GM19238 (cell line): Measurements from ENCODE around the gene DCP2.
A peak's percentile ranks its signal among the peaks of the same experiment; 100 is the strongest.
"Not testable (repeated sequence)": the region's sequence is repeated elsewhere in the genome, so short reads cannot be mapped to it uniquely, and the experiment has no call there.

ENCODE experiments used
- DNase-seq: peaks from one replicate; pipeline ENCODE4 v3.0.0; 2011; ENCODE audit warnings: low spot score; ENCODE audit not compliant: insufficient read length

The DCP2 gene

GRCh38 chr5:112976432-112977309 is at the start of gene DCP2:
DCP2 (plus strand) TSS chr5:112976798; CDS start chr5:112976934, 136 bp downstream.
- DNase-seq = peak; percentile 86

DNA sequence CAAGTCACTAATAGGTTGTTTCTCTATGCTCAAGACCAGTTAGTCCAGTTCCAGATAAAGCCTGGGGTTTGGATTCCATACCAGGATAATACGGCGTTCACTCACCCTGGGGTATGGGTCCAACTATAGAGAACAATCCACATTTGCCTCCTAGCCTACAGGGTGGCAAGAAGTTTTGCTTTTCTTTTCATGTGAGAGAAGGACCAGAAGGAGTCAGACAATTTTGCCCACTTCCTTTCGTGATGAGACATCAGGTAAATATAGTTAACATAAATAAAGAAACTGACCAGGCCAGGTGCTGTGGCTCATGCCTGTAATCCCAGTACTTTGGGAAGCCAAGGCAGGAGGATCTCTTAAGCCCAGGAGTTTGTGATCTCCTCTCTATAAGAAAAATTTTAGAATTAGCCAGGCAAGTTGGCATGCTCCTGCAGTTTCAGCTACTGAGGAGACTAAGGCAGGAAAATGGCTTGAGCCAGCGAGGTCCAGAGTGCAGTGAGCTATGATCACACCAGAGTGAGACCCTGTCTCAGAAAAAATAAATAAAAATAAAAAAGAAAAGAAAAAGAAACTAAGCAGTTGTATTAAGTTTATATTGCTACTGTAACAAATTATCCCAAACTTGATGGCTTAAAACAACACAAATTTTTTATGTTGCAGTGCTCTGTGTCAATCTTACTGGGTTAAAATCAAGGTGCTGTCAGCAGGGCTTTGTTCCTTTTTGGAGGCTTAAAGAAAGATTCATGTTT is 47.1 kb upstream of the DCP2 start:
- DNase-seq = no peak

DNA sequence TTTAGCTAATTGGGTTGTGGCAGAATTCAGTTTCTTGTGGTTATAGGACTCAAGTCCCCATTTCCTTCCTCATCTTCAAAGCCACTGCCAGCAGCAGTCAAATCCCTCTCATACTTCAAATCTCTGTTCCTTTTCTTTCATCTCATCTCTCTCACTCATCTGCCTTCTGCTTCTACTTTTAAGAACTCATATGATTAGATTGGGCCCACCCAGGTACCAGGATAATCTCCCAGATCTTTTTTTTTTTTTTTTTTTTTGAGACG is 46.6 kb upstream of the DCP2 start:
- DNase-seq = no peak

DNA sequence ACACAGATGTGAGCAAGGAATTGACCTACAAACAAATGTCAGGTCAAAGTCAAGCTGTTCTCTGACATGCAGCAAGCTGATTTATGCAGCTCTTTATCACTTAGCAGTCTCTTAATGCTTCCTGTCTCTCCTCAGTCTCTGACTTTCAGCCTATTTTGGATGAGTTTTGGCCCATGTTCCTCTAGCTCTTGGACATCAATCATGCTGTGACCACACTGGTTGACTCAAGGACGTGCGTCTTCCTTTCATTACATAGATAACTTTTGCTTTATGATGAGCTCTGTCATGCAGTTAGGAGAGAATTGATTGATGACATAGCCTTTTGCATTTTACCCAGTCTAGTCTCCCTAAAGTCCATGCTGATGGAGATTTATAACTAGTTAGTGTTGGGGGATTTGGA is 45.1 kb upstream of the DCP2 start:
- DNase-seq = no peak

DNA sequence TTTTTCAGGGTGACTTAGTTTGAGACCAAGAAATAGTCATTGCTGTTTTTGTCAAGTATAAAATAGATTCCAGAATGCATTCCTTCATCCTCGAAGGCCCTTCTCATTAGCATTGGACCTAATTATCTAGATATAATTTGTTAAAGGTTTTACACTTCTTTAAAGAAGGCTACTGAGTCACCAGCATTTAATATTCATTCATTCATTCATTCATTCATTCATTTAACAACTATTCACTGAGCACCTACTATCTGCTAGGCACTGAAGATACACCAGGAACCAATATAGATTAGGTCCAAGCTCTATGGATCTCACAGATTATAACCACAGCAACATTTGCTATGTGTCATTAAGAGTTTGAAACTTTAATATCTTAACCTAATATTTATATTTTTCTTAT is 43.5 kb upstream of the DCP2 start:
- no peak for DNase-seq

DNA sequence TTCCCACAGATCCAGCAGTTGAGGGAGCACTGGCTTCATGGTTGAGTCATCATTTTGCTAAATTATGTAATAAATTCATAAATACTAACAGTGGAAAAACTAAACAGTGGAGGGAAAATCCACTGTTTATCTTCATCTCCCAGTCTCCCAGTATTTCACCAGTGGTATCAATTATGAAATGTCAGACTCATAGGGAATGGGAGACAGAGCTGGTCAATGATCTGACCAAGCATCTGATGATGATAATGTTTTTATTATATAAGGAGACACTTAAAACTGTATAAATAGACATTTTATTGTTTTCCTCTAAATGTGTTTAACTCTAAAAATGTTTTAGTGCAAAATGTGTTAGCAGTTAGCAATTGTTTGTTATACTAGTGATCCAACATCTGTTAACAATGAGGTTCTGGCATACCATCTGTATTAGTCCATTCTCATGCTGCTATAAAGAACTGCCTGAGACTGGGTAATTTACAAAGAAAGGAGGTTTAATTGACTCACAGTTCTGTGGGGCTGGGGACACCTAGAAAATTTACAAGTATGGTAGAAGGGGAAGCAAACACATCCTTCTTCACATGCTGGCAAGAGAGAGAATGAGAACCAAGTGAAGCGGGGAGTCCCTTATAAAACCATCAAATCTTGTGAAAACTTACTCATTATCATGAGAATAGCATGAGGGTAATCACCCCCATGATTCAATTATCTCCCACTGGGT is 42.8 kb upstream of the DCP2 start:
- DNase-seq = no peak

DNA sequence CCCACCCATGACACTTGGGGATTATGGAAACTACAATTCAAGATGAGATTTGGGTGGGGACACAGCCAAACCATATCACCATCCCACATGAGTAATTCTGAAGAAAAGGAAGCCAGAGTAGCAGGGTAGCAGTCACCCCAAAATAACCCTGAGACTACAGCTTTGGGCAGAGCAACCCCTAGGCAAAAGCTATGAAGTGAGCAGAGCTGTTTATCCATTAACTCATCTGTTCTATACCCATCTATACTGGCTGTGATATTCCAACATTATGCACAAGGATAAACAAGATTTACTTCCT is 42.3 kb upstream of the DCP2 start:
- DNase-seq = no peak

DNA sequence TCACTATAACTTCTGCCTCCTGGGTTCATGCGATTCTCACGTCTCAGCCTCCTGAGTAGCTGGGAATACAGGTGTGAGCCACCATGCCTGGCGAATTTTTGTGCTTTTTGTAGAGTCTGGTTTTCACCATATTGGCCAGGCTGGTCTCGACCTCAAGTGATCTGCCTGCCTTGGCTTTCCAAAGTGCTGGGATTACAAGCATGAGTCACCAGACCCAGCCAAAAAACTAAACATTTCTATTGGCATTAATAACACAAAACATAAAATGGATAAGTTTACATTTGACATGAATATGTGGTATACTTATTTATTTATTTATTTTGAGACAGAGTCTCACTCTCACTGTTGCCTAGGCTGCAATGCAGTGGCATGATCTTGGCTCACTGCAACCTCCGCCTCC is 40.9 kb upstream of the DCP2 start:
- DNase-seq = no peak

DNA sequence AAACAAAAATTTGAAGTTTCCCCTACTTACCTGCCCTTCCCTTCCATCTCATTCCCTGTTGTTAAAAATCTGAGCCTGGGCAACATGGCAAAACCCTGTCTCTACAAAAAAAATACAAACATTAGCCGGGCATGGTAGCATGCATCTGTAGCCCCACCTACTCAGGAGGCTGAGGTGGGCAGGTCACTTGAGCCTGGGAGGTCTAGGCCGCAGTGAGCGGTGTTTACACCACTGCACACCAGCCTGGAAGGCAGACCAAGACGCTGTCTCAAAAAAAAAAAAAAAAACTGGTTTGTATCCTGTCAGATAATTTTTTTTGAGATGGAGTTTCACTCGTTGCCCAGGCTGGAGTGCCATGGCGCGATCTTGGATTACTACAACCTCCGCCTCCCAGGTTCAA is 38.3 kb upstream of the DCP2 start:
- no peak for DNase-seq

- no peak for DNase-seq
Measured at GRCh38 chr5:112940670-112941069, 35.9 kb upstream of the DCP2 start.

DNA sequence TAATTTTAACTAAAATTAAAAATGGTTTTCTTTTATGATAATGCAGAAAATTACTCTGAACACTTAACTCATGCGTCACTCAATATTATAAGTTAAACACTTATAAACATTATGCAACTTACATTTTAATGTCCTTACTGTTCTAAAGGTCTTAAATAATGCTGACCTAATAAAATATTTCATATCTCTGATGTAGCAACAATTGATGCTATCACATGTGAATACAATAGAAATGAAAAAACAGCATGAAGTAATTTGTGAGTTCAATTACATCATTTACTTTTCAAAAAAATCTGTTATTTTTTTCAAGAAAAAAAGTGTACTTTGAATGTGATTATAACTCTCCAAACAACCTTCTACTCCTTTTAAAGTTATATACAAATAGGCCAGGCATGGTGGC is 28.1 kb upstream of the DCP2 start:
- no peak for DNase-seq

GRCh38 chr5:112951124-112951702 is 25.4 kb upstream of the DCP2 start:
- no peak for DNase-seq

DNA sequence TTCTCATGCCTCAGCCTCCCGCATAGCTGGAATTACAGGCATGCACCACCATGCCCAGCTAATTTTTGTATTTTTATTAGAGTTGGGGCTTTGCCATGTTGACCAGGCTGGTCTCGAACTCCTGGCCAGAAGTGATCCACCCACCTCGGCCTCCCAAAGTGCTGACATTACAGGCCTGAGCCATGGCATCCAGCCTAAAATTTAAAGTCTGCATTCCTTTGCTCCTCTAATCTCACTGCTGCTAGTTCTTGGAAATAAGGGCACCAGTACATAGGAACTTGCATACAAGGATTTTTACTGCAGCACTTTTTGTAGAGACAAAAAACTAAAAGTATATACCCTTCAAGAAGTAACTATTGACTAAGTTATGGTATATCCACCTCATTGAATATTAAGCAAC is 20.0 kb upstream of the DCP2 start:
- DNase-seq = no peak

- no peak for DNase-seq
Measured at GRCh38 chr5:112957036-112957808, 19.4 kb upstream of the DCP2 start.

DNA sequence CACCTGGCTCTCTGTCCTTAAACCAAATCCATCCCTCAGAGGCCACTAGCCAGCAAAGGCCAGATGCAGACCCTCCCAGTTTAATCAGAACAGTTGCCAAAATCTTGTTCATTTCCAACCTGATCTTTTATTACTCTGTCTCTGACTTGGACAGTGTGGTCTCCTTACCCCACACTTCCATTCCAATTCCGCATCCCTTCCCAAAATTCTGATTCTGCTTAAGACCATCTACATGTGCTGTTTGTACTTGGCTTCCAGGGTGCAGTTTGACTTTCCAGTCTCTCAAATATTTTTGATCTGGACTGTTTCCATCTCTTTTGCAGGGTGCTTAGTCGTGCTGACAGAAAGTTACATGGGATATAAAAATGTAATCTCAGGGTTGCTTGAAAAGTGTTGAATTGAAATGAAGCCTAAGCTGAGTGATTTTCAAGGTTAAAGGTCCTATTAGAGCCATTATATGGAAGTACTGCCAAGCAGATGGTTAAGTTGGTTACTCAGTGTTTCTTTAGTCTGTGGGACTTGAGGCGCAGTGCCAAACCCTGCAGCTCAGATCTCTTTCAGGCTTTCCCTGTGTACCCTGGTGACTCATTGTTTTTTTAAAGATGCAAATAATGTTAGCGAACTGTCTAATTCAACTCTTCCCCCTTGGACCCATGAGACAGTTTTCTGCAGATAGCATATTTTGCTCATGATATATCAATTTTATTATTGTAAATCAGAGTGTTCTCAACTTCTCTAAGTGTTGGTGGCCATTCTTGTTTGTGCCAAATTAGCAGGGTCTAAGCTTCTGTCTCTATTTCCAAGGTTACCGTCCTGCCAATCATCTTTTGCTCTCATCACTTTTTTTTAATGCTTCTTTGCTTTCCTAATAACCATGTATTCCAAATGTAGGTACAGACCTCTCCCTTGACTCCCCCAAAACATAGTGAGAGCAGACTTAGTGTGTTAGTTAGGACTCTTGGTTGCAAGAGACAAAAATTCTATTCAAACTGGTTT is 18.2 kb upstream of the DCP2 start:
- DNase-seq = no peak

DNA sequence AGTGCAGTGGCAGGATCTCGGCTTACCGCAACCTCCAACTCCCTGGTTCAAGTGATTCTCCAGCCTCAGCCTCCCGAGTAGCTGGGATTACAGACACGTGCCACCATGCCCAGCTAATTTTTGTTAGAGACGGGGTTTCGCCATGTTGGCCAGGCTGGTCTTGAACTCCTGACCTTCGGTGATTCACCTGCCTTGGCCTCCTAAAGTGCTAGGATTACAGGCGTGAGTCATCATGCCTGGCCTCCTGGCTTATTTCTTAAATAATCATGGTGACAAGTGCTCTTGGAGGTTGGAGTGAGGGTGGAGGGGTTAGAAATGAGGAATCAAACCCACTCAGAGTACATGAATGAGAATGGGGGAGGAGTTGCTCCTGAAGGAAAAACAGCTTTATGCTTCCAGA is 16.7 kb upstream of the DCP2 start:
- DNase-seq = not testable (repeated sequence)

DNA sequence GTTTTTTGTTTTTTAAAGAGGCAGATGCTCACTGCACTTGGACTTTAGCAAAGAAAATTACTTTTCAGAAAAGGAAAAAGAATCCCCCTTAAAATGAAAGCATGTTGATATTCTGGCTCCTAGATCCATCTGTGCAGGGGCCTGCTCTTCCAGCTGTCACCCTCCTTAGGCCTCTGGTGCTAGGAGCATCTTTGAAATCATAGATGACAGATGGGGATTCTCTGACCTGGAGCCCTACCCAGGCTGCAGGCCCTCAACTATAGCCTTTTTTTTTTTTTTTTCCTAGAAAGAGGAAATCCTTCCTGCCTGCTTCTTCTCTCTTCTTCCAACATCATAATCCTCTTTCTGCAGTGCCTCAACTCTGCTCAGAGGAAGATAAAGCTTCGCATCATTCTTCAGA is 16.3 kb upstream of the DCP2 start:
- no peak for DNase-seq

DNA sequence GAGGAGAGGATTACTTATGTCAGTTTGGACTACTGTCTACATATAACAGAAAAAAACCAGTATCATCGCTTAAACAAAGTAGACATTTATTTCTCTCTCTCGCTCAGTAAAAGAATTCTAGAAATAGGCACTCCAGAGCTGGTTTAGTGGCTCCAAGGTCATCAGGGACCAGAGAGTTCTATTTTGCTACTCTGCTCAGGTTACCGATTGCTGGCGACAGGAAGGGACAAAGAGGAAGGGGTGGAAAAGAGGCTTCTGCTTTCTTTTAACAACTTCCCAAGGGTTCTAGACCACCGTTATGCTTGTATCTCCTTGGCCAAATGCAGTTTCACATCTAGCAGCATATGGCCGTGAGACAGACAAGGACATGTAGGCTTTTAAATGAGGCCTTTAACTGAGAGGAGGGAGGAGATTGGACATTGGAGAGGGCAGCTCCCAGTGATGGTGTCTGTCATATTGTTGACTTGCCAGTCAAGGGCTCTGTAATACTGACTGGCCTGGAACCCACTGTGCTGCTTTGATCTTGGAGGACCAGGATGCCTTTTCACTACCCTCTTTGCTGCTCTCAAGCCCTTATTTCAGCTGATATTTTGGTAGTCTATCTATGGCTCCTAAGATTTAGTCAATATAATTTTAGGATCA is 15.6 kb upstream of the DCP2 start:
- DNase-seq = no peak

DNA sequence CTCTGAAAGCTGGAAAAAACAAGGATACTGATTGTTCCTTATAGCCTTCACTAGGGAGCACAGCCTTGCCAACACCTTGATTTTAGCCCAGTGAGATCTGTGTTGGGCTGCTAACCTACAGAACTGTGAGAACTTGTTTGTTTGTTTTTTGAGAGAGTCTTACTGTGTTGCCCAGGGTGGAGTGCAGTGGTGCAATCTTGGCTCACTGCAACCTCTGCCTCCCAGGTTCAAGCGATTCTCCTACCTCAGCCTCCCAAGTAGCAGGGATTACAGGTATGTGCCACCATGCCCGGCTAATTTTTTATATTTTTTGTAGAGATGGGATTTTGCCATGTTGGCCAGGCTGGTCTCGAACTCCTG is 13.2 kb upstream of the DCP2 start:
- DNase-seq = not testable (repeated sequence)
